ENCODE results near the gene OR1C1.
"Not testable (repeated sequence)": the region's sequence is repeated elsewhere in the genome, so short reads cannot be mapped to it uniquely, and the experiment has no call there.

OR1C1 gene, protein sequence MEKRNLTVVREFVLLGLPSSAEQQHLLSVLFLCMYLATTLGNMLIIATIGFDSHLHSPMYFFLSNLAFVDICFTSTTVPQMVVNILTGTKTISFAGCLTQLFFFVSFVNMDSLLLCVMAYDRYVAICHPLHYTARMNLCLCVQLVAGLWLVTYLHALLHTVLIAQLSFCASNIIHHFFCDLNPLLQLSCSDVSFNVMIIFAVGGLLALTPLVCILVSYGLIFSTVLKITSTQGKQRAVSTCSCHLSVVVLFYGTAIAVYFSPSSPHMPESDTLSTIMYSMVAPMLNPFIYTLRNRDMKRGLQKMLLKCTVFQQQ

DNA sequence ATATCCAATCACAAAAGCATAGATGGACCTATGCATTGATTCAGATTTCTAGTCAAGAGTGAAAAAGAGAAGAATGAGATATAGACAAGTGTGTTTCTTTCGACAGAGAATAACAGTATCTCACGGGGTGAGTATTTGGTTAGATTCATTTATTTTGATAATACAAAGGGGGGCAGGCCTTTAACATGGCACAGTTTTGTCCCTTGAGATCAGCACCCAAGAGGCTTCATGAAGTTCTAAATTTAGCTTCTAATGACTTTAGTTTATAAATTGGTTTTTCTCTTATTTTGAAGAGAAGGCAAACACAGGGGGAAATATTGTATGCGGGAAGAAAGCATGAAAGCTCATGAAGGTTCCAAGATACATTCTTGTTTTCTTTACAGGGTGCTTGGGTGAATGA, at the start of gene OR1C1:
Gene OR1C1 (minus strand): TSS at position 101 of the 400 bp plus-strand sequence. CDS start 2,150 bp downstream, outside the sequence.
- FAIRE-seq, result no peak
- DNase-seq (ENCODE audit: low spot score), result no peak

DNA sequence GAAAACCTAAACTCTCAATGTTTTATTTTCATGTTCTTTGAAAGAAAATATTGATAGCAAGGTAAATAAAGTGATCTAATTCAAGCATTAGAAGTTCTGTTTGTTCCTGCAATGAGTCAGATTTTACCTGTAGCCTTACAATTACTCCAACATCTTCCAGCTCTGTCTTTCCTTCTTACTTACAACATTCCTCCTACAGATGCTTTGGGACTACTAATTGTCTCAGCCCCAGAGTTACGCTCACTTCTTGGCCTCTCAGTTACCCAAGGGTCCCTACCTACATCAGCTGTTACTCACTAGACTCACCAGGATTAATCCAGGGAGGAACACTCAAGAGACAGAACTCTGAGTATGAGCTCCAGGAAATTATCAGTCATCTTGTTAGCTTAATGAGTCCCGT, 37.2 kb upstream of the OR1C1 start:
- FAIRE-seq, result no peak
- DNase-seq (ENCODE audit: low spot score), result no peak

- no peak for DNase-seq (ENCODE audit: low spot score)
- FAIRE-seq, result no peak
These were observed 9.2 kb upstream of the OR1C1 start for GRCh38 chr1:247769603-247770002.

DNA sequence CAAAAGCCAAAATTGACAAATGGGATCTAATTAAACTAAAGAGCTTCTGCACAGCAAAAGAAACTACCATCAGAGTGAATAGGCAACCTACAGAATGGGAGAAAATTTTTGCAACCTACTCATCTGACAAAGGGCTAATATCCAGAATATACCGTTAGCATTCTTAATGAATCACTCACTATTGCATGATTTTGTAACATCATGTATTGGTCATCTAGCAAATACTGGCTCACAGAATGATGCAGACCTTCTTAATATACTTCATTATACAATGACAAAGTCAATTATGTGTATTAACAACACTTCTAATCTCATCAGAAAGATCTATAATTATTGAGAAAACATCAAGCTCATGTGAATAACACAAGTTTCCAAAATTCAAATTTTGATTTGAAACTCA, 6.0 kb downstream of the OR1C1 start:
- DNase-seq (ENCODE audit: low spot score); FAIRE-seq: not testable (repeated sequence)

- DNase-seq (ENCODE audit: low spot score), result no peak
- FAIRE-seq, result no peak
These were observed 10.5 kb downstream of the OR1C1 start for GRCh38 chr1:247749870-247750269.

- DNase-seq (ENCODE audit: low spot score), result no peak
- FAIRE-seq, result no peak
These were observed 12.3 kb downstream of the OR1C1 start, which contains the start of gene OR14A2 for GRCh38 chr1:247748041-247748440. OR14A2 (minus strand) TSS chr1:247748141.

- DNase-seq (ENCODE audit: low spot score), result peak; percentile 64
These were observed 12.7 kb downstream of the OR1C1 start for GRCh38 chr1:247747616-247748015.

GRCh38 chr1:247746391-247746935, 13.9 kb downstream of the OR1C1 start:
- no peak for FAIRE-seq
- peak; percentile 30 for DNase-seq (ENCODE audit: low spot score)

More at GRCh38 chr1:247747616-247748015, 12.7 kb downstream of the OR1C1 start:
- FAIRE-seq, result no peak

- FAIRE-seq, result peak; percentile 58
These were observed 18.1 kb downstream of the OR1C1 start for GRCh38 chr1:247742215-247742760.

GRCh38 chr1:247741756-247742155, 18.6 kb downstream of the OR1C1 start:
- no peak for DNase-seq (ENCODE audit: low spot score)
- no peak for FAIRE-seq

More at GRCh38 chr1:247742215-247742760, 18.1 kb downstream of the OR1C1 start:
- DNase-seq (ENCODE audit: low spot score), result peak; percentile 84

DNA sequence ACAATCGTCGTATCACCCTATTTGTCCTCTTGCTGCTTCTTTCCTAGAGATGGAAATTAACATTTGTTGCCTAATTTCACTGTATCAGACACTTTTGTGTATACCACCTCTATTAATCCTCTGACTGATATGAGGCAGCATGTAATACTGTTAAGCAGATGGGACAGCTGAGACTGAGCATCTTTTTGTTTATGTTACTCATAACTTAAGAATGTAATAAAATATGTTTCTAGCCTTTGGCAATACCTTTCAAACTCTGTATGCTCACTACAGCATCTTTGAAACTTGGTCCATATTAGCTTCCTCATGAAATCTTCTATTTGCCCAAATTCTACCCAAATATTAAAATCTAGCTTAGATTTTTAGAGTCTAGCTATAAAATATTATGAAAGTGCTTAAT, 19.6 kb downstream of the OR1C1 start:
- DNase-seq (ENCODE audit: low spot score) (no peak), FAIRE-seq (no peak)

DNA sequence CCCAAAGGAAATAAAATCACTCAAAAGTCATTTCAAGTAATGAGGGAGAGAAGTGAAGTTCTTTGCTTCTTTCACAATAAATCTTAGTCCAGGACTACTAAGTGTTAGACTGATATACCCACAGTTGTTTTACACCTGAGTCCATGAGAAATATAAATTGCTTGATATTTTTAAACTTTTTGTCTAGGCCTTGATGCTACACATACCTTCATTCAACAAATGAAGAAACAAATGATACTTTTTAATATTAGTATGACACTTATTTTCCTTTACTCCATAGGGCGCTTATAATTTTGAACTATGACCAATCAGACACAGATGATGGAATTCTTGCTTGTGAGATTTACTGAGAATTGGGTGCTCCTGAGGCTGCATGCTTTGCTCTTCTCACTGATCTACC, 22.0 kb downstream of the OR1C1 start, which contains the start of gene OR14K1:
Gene OR14K1 (plus strand): TSS at position 301 of the 400 bp plus-strand sequence. CDS start 0 bp downstream, at position 301.
- DNase-seq (ENCODE audit: low spot score) (no peak), FAIRE-seq (no peak)

- no peak for DNase-seq (ENCODE audit: low spot score)
- no peak for FAIRE-seq
These were observed 39.1 kb downstream of the OR1C1 start for GRCh38 chr1:247721222-247721621.

GRCh38 chr1:247716546-247716945, 43.8 kb downstream of the OR1C1 start, which contains the start of gene OR6F1:
OR6F1 (minus strand) TSS chr1:247716646; CDS start chr1:247712755, 3,891 bp downstream.
- FAIRE-seq (no peak), DNase-seq (ENCODE audit: low spot score) (no peak)

- no peak for FAIRE-seq
- DNase-seq (ENCODE audit: low spot score), result no peak
These were observed 46.6 kb downstream of the OR1C1 start for GRCh38 chr1:247713753-247714152.

DNA sequence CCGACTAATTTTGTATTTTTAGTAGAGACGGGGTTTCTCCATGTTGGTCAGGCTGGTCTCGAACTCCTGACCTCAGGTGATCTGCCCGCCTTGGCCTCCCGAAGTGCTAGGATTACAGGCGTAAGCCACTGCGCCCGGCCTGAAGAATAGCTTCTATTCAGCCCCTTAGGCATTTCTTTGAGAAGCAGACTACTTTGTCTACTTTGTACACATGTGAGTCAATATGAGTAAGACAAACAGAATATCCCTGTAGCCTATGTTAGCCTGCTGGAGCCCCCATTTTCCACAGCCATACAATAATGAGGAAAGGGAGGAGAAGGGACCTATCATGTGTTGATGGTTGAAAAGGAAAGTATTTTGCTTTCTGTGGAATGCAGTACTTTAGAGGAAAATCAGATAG, 49.7 kb downstream of the OR1C1 start:
- FAIRE-seq; DNase-seq (ENCODE audit: low spot score): not testable (repeated sequence)
